AG09319 (cell line): ENCODE measurements around the gene DNAJC7.

Source experiments
- DNase-seq: peaks from one replicate; pipeline ENCODE4 v3.0.0-alpha.2; 2010; ENCODE audit warnings: low read depth; ENCODE audit errors: extremely low read depth
- TF ChIP-seq, protein P1 (sequence below): IDR thresholded peaks from 2 replicates; pipeline ENCODE4 v1.5.1; 2011; ENCODE audit warnings: low read depth, mild to moderate bottlenecking, inconsistent platforms, low read length, moderate library complexity

Gene DNAJC7

DNA sequence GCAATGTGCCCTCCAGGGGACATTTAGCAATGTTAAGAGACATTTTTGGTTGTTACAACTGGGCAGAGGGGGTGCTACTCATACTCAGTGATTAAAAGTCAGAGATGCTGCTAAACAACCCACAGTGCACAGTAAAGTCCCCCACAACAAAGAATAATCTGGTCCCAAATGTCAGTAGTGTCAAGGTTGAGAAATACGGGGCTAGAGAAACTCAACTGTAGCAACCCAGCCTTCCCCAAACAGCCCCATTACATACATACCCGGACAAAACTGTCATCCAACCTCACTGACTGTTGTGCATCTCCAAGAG is 20.4 kb downstream of the DNAJC7 start:
- no peak for DNase-seq
- TF ChIP-seq, protein P1, sequence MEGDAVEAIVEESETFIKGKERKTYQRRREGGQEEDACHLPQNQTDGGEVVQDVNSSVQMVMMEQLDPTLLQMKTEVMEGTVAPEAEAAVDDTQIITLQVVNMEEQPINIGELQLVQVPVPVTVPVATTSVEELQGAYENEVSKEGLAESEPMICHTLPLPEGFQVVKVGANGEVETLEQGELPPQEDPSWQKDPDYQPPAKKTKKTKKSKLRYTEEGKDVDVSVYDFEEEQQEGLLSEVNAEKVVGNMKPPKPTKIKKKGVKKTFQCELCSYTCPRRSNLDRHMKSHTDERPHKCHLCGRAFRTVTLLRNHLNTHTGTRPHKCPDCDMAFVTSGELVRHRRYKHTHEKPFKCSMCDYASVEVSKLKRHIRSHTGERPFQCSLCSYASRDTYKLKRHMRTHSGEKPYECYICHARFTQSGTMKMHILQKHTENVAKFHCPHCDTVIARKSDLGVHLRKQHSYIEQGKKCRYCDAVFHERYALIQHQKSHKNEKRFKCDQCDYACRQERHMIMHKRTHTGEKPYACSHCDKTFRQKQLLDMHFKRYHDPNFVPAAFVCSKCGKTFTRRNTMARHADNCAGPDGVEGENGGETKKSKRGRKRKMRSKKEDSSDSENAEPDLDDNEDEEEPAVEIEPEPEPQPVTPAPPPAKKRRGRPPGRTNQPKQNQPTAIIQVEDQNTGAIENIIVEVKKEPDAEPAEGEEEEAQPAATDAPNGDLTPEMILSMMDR = no peak

DNA sequence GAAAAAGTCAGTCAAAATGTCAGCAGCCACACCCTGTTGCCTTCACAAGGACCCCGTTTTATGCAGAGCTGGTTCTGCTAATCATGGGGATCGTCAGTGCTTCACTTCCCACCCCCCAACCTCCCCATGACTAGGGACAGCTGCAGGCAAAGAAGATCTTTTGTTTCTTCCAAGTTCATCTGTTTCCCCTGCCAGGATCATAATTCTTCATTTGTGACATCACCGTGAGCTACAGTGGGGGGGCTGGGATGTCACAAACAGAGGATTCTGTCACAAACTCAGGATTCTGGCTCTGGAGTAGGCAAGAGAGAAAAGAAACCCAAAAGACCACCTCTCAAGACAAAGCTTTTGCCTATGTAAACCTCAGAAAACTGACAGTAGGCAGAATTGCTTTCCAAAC is 24.7 kb downstream of the DNAJC7 start:
- no peak for DNase-seq
- TF ChIP-seq, protein P1 = no peak

DNA sequence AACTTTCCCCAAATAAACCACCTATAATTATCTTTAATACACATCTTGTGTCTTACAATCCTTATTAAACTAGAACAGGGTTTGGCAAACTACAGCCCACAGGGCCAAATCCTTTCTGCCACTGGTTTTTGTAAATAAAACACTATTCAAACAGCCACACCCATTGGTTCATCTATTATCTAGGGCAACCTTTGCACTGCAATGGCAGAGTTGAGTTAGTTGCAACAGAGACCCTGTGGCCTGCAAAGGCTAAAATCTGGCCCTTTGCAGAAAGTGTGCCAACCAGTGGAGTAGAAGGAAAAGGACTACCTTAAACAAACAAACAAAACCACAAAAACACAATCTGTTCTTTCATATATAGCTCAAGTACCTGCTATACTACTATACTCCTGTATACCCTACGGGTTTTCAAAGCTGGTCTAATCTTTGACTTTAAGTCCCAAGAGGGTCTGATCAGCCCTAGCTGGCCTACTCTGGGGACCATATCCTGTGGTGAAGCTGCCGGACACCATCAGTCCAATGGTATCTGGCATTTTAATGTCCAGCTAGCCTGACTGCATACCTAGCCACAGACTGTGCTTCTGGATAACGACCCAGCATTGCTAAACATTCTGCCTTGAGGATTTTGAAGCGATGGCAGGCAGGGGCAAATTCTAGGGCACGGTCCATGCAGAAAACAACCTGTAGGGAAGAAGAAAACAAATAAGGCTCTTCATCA is 27.4 kb downstream of the DNAJC7 start:
- TF ChIP-seq, protein P1 = no peak
- no peak for DNase-seq

DNA sequence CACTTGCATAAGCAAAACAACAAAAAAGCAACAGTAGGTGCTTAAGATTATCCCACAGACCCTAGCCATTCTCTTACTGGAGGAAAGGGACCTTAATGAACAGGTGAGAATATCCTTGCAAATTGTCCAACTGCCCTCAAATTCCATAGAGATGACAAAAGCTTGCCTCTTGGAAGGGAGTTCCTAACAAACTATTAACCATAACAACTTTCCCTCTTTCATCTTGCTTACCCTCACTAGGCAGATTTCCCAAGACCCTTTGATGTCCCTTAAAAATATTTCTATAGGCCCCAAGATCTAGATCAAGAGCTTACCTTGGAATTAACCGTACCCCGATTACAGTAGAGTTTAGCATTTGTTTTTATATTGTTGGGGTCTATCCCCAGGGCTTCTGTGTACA is 28.8 kb downstream of the DNAJC7 start:
- no peak for DNase-seq
- TF ChIP-seq, protein P1 = no peak

DNA sequence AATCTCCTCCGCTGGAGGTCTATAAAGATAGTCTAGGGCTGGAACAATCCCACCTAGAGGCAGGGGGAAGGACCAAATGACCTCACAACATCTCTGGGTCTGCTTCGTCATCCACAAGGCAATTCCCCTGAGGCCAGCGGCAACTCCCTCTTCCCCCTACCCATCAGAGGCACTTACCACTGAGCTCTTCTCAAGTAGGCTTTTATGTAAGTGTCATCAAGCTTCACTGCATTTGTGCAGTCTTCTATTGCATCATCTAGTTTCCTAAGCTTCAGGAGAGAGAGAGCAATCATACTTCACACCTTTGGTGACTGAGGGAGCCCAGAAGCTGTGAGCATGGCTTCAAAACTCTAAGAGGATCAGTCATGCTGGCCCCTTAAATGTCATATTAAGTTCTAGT is 29.6 kb downstream of the DNAJC7 start:
- TF ChIP-seq, protein P1 = no peak
- no peak for DNase-seq

DNA sequence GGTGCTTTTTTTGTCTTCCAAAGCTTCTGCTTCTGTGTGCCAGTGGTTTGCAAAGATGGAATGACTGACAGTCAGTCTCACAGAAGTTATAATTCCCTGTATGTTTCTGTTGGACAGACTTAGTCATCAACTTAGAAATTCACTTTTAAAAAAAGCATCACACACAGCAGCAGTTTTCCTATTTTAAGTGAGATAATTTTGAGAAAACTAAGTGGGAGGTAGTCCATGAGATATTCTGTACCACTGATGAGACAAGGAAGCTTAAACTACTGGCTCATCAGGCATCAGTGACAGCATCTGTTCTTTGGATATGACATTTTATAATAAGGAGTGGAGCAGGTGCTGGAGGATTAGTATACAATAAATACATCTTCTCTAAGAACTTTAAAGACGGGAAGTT is 30.6 kb downstream of the DNAJC7 start:
- DNase-seq = no peak
- TF ChIP-seq, protein P1 = no peak

DNA sequence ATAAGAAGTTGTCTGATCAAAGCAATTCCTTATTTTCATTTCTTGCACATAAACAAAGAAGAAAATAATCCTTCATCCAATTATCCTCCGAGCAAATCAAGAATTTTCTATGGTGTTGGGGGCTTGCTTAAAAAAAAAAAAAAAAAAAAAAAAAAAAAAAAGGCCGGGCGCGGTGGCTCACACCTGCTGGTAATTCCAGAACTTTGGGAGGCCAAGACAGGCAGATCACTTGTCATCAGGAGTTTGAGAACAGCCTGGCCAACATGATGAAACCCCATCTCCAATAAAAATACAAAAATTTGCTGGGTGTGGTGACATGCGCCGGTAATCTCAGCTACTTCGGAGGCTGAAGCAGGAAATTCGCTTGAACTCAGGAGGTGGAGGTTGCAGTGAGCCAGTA is 31.3 kb downstream of the DNAJC7 start:
- TF ChIP-seq, protein P1 = no peak

More for the DNA sequence above, 31.3 kb downstream of the DNAJC7 start:
- DNase-seq = no peak
